WERI-Rb-1 (cell line): ENCODE data around the gene GINS3.
A peak's percentile ranks its signal among the peaks of the same experiment; 100 is the strongest.

Experiments
- DNase-seq: peaks from one replicate; pipeline ENCODE4 v3.0.0-alpha.2; 2020
- H3K27ac ChIP-seq: fragments of 250-450 bp; sonication (Bioruptor Pico); 2 replicates; pipeline ENCODE4 v1.5.1; 2020; ENCODE audit warnings: mild to moderate bottlenecking, moderate library complexity
- H3K27me3 ChIP-seq: fragments of 250-450 bp; sonication (Bioruptor Pico); 2 replicates; pipeline ENCODE4 v1.5.1; 2021; ENCODE audit warnings: mild to moderate bottlenecking, low read depth, moderate library complexity; ENCODE audit not compliant: insufficient read depth, severe bottlenecking
- H3K36me3 ChIP-seq: fragments of 250-450 bp; sonication (Bioruptor Pico); 2 replicates; pipeline ENCODE4 v1.5.1; 2020; ENCODE audit warnings: mild to moderate bottlenecking, moderate library complexity
- H3K4me3 ChIP-seq: 2 replicates; pipeline ENCODE4 v1.5.1; 2011; ENCODE audit warnings: low read depth, mild to moderate bottlenecking, control low read depth, low read length
- H3K9me3 ChIP-seq: fragments of 250-450 bp; sonication (Bioruptor Pico); 2 replicates; pipeline ENCODE4 v1.5.1; 2021; ENCODE audit warnings: mild to moderate bottlenecking, moderate library complexity; ENCODE audit not compliant: severe bottlenecking
- TF ChIP-seq, protein P1 (sequence below): IDR thresholded peaks from 2 replicates; pipeline ENCODE4 v1.5.1; 2011; ENCODE audit warnings: low read depth, mild to moderate bottlenecking, control low read depth, inconsistent platforms, low read length

The GINS3 gene

GRCh38 chr16:58392215-58393137, at the start of gene GINS3:
TSS of gene GINS3 (plus strand) at chr16:58392471. CDS start at chr16:58392602, 131 bp downstream.
- Histone ChIP-seq H3K27me3 (no peaks in the 10 kb centered on the region), H3K27ac (peak within 1 kb of the TSS; percentile 94), H3K36me3 (peaks cover 14% of the 10 kb centered on the region), H3K9me3 (peaks cover 4% of the 10 kb centered on the region), H3K4me3 (peak within 1 kb of the TSS; percentile 100)
- DNase-seq = peak; percentile 94
- TF ChIP-seq, protein P1, sequence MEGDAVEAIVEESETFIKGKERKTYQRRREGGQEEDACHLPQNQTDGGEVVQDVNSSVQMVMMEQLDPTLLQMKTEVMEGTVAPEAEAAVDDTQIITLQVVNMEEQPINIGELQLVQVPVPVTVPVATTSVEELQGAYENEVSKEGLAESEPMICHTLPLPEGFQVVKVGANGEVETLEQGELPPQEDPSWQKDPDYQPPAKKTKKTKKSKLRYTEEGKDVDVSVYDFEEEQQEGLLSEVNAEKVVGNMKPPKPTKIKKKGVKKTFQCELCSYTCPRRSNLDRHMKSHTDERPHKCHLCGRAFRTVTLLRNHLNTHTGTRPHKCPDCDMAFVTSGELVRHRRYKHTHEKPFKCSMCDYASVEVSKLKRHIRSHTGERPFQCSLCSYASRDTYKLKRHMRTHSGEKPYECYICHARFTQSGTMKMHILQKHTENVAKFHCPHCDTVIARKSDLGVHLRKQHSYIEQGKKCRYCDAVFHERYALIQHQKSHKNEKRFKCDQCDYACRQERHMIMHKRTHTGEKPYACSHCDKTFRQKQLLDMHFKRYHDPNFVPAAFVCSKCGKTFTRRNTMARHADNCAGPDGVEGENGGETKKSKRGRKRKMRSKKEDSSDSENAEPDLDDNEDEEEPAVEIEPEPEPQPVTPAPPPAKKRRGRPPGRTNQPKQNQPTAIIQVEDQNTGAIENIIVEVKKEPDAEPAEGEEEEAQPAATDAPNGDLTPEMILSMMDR = no peak

DNA sequence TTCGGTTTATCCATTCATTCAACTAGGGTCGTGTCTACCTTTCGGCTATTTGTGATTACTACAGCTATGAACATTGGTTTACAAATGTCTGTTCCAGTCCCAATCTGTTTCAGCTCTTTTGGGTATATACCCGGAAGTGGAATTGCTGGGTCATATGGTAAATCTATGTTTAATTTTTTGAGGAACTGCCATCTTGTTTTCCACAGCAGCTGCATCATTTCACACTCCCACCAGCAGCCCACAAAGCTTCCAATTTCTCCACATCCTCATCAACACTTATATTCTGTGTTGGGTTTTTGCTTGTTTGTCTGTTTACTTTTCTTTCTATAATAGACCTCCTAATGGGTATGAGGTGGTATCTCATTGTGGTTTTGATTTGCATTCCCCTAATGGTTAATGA, 48.7 kb upstream of the GINS3 start:
- Histone ChIP-seq H3K9me3 (no peaks in the 10 kb centered on the region), H3K36me3 (no peaks in the 10 kb centered on the region), H3K4me3 (no peak overlapping the region), H3K27ac (no peak overlapping the region), H3K27me3 (no peaks in the 10 kb centered on the region)
- no peak for DNase-seq
- TF ChIP-seq, protein P1 = no peak

DNA sequence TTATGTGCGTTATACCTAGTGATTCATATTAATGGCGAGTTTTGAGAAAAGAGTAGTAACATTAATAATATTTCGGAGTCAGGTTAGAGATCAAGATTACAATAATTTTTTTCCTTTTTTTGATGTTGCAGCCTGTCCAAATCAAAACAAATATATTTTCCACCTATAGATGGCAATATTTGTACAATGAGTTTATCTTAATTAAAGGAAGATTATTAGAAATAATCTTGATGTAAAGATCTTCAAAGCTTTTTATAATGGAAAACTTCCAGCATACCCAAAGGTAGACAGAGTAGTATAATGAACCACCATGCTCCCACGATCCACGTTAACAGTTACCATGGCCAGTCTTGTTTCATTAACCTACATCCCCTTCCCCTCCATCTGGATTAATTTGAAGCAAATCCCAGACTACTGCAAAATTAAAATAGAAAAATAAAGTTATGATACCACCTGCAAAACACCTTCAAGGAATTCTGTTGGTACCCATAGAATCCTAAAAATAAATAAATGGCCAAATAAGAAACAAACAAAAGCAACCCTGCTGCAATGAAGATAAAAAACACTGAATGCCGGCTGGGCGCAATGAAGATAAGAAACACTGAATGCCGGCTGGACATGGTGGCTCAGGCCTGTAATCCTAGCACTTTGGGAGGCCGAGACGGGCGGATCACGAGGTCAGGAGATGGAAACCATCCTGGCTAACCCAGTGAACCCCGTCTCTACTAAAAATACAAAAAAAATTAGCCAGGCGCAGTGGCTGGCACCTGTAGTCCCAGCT, 46.5 kb upstream of the GINS3 start:
- Histone ChIP-seq H3K9me3 (no peaks in the 10 kb centered on the region), H3K4me3 (no peak overlapping the region), H3K27ac (no peak overlapping the region), H3K27me3 (no peaks in the 10 kb centered on the region), H3K36me3 (no peaks in the 10 kb centered on the region)
- TF ChIP-seq, protein P1 = no peak
- no peak for DNase-seq

DNA sequence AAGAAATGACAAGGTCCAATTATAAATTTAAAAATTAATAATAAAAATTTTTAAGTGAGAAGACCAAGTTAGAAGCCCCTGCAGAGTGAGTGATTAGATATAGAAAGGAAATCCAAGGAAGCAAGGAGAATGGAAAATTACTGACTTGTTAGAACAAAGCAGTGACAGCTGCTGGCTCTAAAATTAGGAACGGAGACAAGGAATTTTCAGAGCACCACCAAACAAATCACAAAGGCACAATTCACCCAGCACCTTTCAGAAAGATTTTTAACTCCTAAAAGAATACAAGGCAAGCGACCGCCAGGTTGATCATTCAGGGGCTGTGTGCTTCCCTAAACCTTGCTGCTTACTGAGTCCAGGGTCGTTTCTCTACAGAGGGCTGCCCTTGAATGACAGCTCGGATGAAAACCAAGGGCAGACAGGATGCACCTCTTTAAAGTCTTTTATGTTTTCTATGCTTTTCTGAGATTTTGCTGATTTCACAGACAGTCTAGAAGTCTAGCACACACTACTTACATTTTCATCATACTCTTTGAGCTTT, 45.4 kb upstream of the GINS3 start:
- no peak for DNase-seq
- Histone ChIP-seq H3K27me3 (no peaks in the 10 kb centered on the region), H3K27ac (no peak overlapping the region), H3K4me3 (no peak overlapping the region), H3K9me3 (no peaks in the 10 kb centered on the region), H3K36me3 (no peaks in the 10 kb centered on the region)
- TF ChIP-seq, protein P1 = no peak

DNA sequence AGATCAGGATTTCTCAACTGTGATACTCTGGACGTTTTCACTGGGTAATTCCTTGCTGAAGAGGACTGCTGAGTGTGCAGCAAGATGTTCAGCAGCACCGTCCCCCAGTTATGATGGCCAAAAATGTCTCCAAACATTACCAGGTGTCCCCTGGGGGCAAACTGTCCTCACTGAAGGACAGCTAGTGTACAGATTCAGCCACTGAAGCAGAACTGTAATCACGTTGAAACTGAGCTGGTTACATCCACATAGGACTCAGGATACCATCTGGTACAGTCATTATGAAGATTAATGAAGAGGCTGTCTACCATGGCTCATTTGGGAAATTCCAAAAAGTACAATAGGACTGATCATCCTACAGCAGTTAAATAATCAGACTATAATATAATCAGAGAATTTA, 43.3 kb upstream of the GINS3 start:
- H3K27me3 ChIP-seq = no peaks in the 10 kb centered on the region
- TF ChIP-seq, protein P1 = no peak
- peak overlapping the region; percentile 23; the same call in 1 of the 2 replicates for H3K4me3 ChIP-seq
- peaks cover 10% of the 10 kb centered on the region for H3K9me3 ChIP-seq
- peak overlapping the region; percentile 35 for H3K27ac ChIP-seq
- no peaks in the 10 kb centered on the region for H3K36me3 ChIP-seq
- DNase-seq = peak; percentile 54
